NT2/D1 (cell line): ENCODE data around the gene MAZ.

Experiments used
- YY1 ChIP-seq: IDR thresholded peaks from 2 replicates; pipeline ENCODE4 v1.6.1; 2011; ENCODE audit not compliant: insufficient read length, insufficient read depth
- ZNF274 ChIP-seq: IDR thresholded peaks from 2 replicates; pipeline ENCODE4 v1.6.1; 2011; ENCODE audit warnings: mild to moderate bottlenecking, low read depth, low read length

DNA sequence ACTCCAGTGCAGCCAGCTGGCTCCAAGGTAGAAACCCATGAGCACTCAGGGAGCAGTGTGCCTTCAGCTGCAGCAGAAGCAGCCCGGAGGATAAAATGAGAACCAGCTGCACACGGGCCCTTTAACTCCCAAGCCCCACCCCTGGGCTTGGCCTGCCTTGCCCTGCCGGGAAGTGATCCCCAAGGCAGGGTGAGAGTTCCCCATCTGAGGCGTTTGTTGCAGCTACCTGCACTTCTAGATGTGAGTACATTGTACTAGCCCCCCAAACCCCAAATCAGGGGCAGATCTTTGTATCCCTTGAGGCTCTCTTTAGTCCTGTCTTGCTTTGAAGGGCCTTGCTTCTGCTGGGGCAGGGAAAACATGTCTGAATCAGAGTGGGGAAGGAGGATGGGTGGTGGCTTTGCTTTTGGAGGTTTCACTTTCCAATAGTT lies 14.0 kb downstream of the MAZ start, which contains the start of gene MVP:
- TF ChIP-seq ZNF274, result no peak
- no peak for TF ChIP-seq YY1
